HepG2 (cell line): Measurements from ENCODE around the gene ERC1. TPM values are rescaled to one million over a fixed set of nuclear protein-coding genes. Genes with fewer than 3 reads are reported as not detected.

Experiments
- ATAC-seq: fragments of 200-7000 bp; cut with Tn5 transposase; 3 replicates; pipeline ENCODE4 v1.9.1; 2020; ENCODE audit warnings: mild to moderate bottlenecking, moderate library complexity
- BruUV-seq: library from RNA; stranded (reverse); fragments of 400-500 nt; replicated peaks from 2 replicates; lab custom pipeline; 2021; lab: Mats Ljungman, UMichigan
- CTCF ChIA-PET: fragments of 300-600 bp; formaldehyde crosslinking; extraction: SDS; loops from one replicate; lab custom pipeline; 2021; ENCODE audit warnings: low total read pairs, inconsistent platforms, low intra/inter-chr PET ratio; lab: Yijun Ruan, JAX
- POLR2A ChIA-PET: fragments of 350-600 bp; sonication (Branson Sonifier 250); formaldehyde crosslinking; loops from one replicate; lab custom pipeline; 2020; ENCODE audit warnings: antibody characterized with exemption, inconsistent platforms; lab: Yijun Ruan, JAX
- DNase-seq: peaks from one replicate; pipeline ENCODE4 v3.0.0-alpha.2; 2015; ENCODE audit warnings: low spot score
- FAIRE-seq: peaks from 3 replicates; lab custom pipeline; 2011; peaks lifted over from hg19 to GRCh38; lab: Jason Lieb, UNC
- H2AFZ ChIP-seq: one replicate; pipeline ENCODE4 v1.6.1; 2011; ENCODE audit warnings: low read length, inconsistent platforms
- H3K27ac ChIP-seq: fragments of 300-600 bp; 3 replicates; pipeline ENCODE4 v1.8.0; 2011; ENCODE audit warnings: mixed run types, mild to moderate bottlenecking, mixed read lengths, low read length, inconsistent platforms; ENCODE audit not compliant: insufficient read depth; ENCODE audit errors: extremely low read length
- H3K27me3 ChIP-seq, 2 experiments: fragments of 200-600 bp in 1 of 2; 2 replicates in 1 of 2; 3 replicates in 1 of 2; pipeline versions ENCODE4 v1.6.0 to v1.8.0; 2011; ENCODE audit warnings: low read length in 2 of 2, mild to moderate bottlenecking in 2 of 2, moderate library complexity in 2 of 2, inconsistent platforms in 1 of 2; ENCODE audit not compliant: insufficient read depth in 2 of 2, control insufficient read depth in 1 of 2
- H3K36me3 ChIP-seq, 2 experiments: fragments of 200-600 bp in 1 of 2; replicated peaks in 1 of 2; 2 replicates in 1 of 2; 3 replicates in 1 of 2; pipeline versions ENCODE4 v1.5.1 to v1.8.0; 2011; ENCODE audit warnings: low read length in 2 of 2, inconsistent platforms in 1 of 2; ENCODE audit not compliant: insufficient read depth in 2 of 2, control insufficient read depth in 1 of 2
- H3K4me1 ChIP-seq: 2 replicates; pipeline ENCODE4 v1.5.1; 2012; ENCODE audit warnings: low read length, inconsistent platforms; ENCODE audit not compliant: insufficient read depth
- H3K4me2 ChIP-seq: 2 replicates; pipeline ENCODE4 v1.6.0; 2011; ENCODE audit warnings: low read depth, low read length, inconsistent platforms
- H3K4me3 ChIP-seq, 3 experiments: fragments of 200-600 bp in 1 of 3; sonication (generic), shearing (Covaris generic) in 1 of 3; replicated peaks in 1 of 3; 2 replicates each; pipeline ENCODE4 v1.5.1; 2011 to 2016; ENCODE audit warnings: low read length in 3 of 3, inconsistent platforms in 2 of 3, low read depth in 2 of 3, mild to moderate bottlenecking in 2 of 3, control low read depth in 1 of 3, mixed read lengths in 1 of 3; ENCODE audit not compliant: insufficient read depth in 1 of 3
- H3K79me2 ChIP-seq: one replicate; pipeline ENCODE4 v1.6.1; 2011; ENCODE audit warnings: low read length, inconsistent platforms; ENCODE audit not compliant: insufficient read depth
- H3K9ac ChIP-seq: 2 replicates; pipeline ENCODE4 v1.6.0; 2011; ENCODE audit warnings: mild to moderate bottlenecking, low read depth, low read length, inconsistent platforms; ENCODE audit not compliant: insufficient read depth
- H3K9me3 ChIP-seq: 2 replicates; pipeline ENCODE4 v1.5.1; 2012; ENCODE audit warnings: mild to moderate bottlenecking, low read length
- H4K20me1 ChIP-seq: 2 replicates; pipeline ENCODE4 v1.6.0; 2011; ENCODE audit warnings: inconsistent platforms, mild to moderate bottlenecking, low read length, moderate library complexity; ENCODE audit not compliant: insufficient read depth
- CTCF ChIP-seq: sonication (generic); formaldehyde crosslinking; IDR thresholded peaks from 2 replicates; pipeline ENCODE4 v1.5.0; 2020; ENCODE audit warnings: mild to moderate bottlenecking, missing genetic modification reagents, moderate library complexity
- ELF1 ChIP-seq: sonication (generic); formaldehyde crosslinking; IDR thresholded peaks from 2 replicates; pipeline ENCODE4 v1.4.0; 2020; ENCODE audit warnings: missing genetic modification reagents
- FOXM1 ChIP-seq: sonication (generic); formaldehyde crosslinking; IDR thresholded peaks from 2 replicates; pipeline ENCODE4 v1.5.0; 2020; ENCODE audit warnings: missing genetic modification reagents
- JDP2 ChIP-seq: sonication (generic); formaldehyde crosslinking; IDR thresholded peaks from 2 replicates; pipeline ENCODE4 v1.8.1; 2022; ENCODE audit warnings: missing genetic modification reagents, borderline replicate concordance
- KAT7 ChIP-seq: IDR thresholded peaks from 2 replicates; pipeline ENCODE4 v1.6.1; 2018; ENCODE audit warnings: borderline replicate concordance, missing compliant biosample characterization
- MAF1 ChIP-seq: sonication (generic); formaldehyde crosslinking; IDR thresholded peaks from 2 replicates; pipeline ENCODE4 v1.5.0; 2020; ENCODE audit warnings: missing genetic modification reagents, borderline replicate concordance
- MED13 ChIP-seq: sonication (generic); formaldehyde crosslinking; IDR thresholded peaks from 2 replicates; pipeline ENCODE4 v1.5.0; 2020; ENCODE audit warnings: missing genetic modification reagents
- MTF2 ChIP-seq: sonication (generic); formaldehyde crosslinking; IDR thresholded peaks from 2 replicates; pipeline ENCODE4 v1.5.0; 2020; ENCODE audit warnings: missing genetic modification reagents, borderline replicate concordance
- NPAS2 ChIP-seq: sonication (generic); formaldehyde crosslinking; IDR thresholded peaks from 2 replicates; pipeline ENCODE4 v1.8.0; 2022; ENCODE audit warnings: mild to moderate bottlenecking, missing genetic modification reagents, borderline replicate concordance
- PHF5A ChIP-seq: IDR thresholded peaks from one replicate; pipeline ENCODE4 v1.6.1; 2018; ENCODE audit warnings: low read depth, missing genetic modification reagents; ENCODE audit not compliant: unreplicated experiment
- SOX5 ChIP-seq: IDR thresholded peaks from 2 replicates; pipeline ENCODE4 v1.6.1; 2016; ENCODE audit warnings: borderline replicate concordance
- TBL1XR1 ChIP-seq: fragments of 150-350 bp; IDR thresholded peaks from 2 replicates; pipeline ENCODE4 v1.6.1; 2014; ENCODE audit warnings: borderline replicate concordance, low read length; ENCODE audit not compliant: partially characterized antibody
- ZBTB7A ChIP-seq: sonication (generic); formaldehyde crosslinking; IDR thresholded peaks from 2 replicates; pipeline ENCODE4 v1.8.0; 2022; ENCODE audit warnings: mild to moderate bottlenecking, missing genetic modification reagents
- ZKSCAN1 ChIP-seq: fragments of 150-350 bp; IDR thresholded peaks from 2 replicates; pipeline ENCODE4 v1.6.1; 2014; ENCODE audit warnings: low read length
- ZNF230 ChIP-seq: sonication (generic); formaldehyde crosslinking; IDR thresholded peaks from 2 replicates; pipeline ENCODE4 v1.4.0; 2020; ENCODE audit warnings: mild to moderate bottlenecking, missing genetic modification reagents
- ZNF3 ChIP-seq: IDR thresholded peaks from 2 replicates; pipeline ENCODE4 v1.7.0; 2017; ENCODE audit warnings: inconsistent platforms
- ZNF33A ChIP-seq: sonication (generic); formaldehyde crosslinking; IDR thresholded peaks from 2 replicates; pipeline ENCODE4 v1.5.1; 2020; ENCODE audit warnings: missing genetic modification reagents, mild to moderate bottlenecking, moderate library complexity, borderline replicate concordance
- ZNF550 ChIP-seq: sonication (generic); formaldehyde crosslinking; IDR thresholded peaks from 2 replicates; pipeline ENCODE4 v1.4.0; 2020; ENCODE audit warnings: mild to moderate bottlenecking, missing genetic modification reagents, borderline replicate concordance
- ZNF839 ChIP-seq: sonication (generic); formaldehyde crosslinking; IDR thresholded peaks from 2 replicates; pipeline ENCODE4 v1.4.0; 2020; ENCODE audit warnings: missing genetic modification reagents, mild to moderate bottlenecking, borderline replicate concordance
- ZSCAN30 ChIP-seq: sonication (generic); formaldehyde crosslinking; IDR thresholded peaks from 2 replicates; pipeline ENCODE4 v1.5.0; 2020; ENCODE audit warnings: mild to moderate bottlenecking, missing genetic modification reagents
- WGBS: methylation state at CpG from one replicate; pipeline ENCODE4 v1.1.6; 2017; ENCODE audit warnings: low lambda C conversion rate; 5-methylcytosine and 5-hydroxymethylcytosine counted together
- in situ Hi-C: cut with HindIII; loops from 2 replicates; pipeline ENCODE4 v1.10.0; 2017; ENCODE audit warnings: low pct_unique_long_range_greater_than_20kb; ENCODE audit not compliant: extremely low pct_ligation_motif_present
- intact Hi-C: fragments of 100-400 bp; cut with micrococcal nuclease; formaldehyde crosslinking; loops from one replicate; pipeline ENCODE4 v1.10.0; 2022; ENCODE audit not compliant: unreplicated experiment
- polyA plus RNA-seq, 8 experiments: library from polyadenylated mRNA; depleted of rRNA in 3 of 8; stranded (reverse) in 7 of 8; unstranded in 1 of 8; fragments of >200 nt; fragmentation: Illumina TruSeq in 4 of 8; extraction: Trizol in 4 of 8; gene quantifications; 2 replicates each; pipeline versions ENCODE4 v1.2.1 to v1.2.3, GENCODE V29; 2011 to 2016; ENCODE audit warnings: low read depth in 4 of 8, missing spikeins in 1 of 8, mixed read lengths in 1 of 8; ENCODE audit not compliant: insufficient read depth in 1 of 8
- total RNA-seq, 5 experiments: library from RNA; depleted of rRNA; stranded (reverse); fragments of >200 nt; fragmentation: Illumina TruSeq; extraction: Trizol; gene quantifications; 2 replicates each; pipeline ENCODE4 v1.2.3, GENCODE V29; 2016; ENCODE audit warnings: low read depth in 1 of 5

Gene ERC1
- total and polyA plus RNA-seq, 2 of the 13 experiments (the other 11 are each of a cell fraction or from before 2014, with no cell fraction given): 6.1 to 12.4 TPM

- ATAC-seq (no peak), FAIRE-seq (no peak), DNase-seq (no peak)
- WGBS: 96% methylated on average over 4 of the region's 4 CpGs
- no peaks in the 10 kb centered on the region for H3K36me3 ChIP-seq
- no peak overlapping the region for H3K4me3 ChIP-seq
- H3K9me3 ChIP-seq: no peaks in the 10 kb centered on the region
- H3K9ac ChIP-seq: no peak overlapping the region
- no peak overlapping the region for H3K4me2 ChIP-seq
- in situ Hi-C loops (no loop called here), intact Hi-C loops (no loop called here)
- POLR2A ChIA-PET: no interaction called here
- CTCF ChIA-PET: no interaction called here
- H3K27ac ChIP-seq: no peak overlapping the region
- no peak overlapping the region for H2AFZ ChIP-seq
- no peaks in the 10 kb centered on the region for H3K27me3 ChIP-seq
- H3K4me1 ChIP-seq: no peaks in the 10 kb centered on the region
- H3K79me2 ChIP-seq: no peaks in the 10 kb centered on the region
- no peaks in the 10 kb centered on the region for H4K20me1 ChIP-seq
- BruUV-seq: no TSS peak
- TF ChIP-seq ZNF230 (no peak), MAF1 (CRISPR knock-in tag) (no peak), ZKSCAN1 (no peak), ZSCAN30 (CRISPR knock-in tag) (no peak), KAT7 (CRISPR knock-in tag) (no peak), ZNF3 (CRISPR knock-in tag) (no peak), MTF2 (CRISPR knock-in tag) (no peak), ELF1 (CRISPR knock-in tag) (no peak), JDP2 (CRISPR knock-in tag) (no peak), ZBTB7A (CRISPR knock-in tag) (no peak)
Measured at GRCh38 chr12:1403417-1403816, 412.4 kb downstream of the ERC1 start.

GRCh38 chr12:1405619-1406018 is 414.6 kb downstream of the ERC1 start:
- FAIRE-seq (no peak), ATAC-seq (no peak), DNase-seq (no peak)
- POLR2A ChIA-PET: no interaction called here
- Histone ChIP-seq H3K79me2 (no peaks in the 10 kb centered on the region), H3K4me2 (no peak overlapping the region), H3K27me3 (no peaks in the 10 kb centered on the region), H4K20me1 (no peaks in the 10 kb centered on the region), H3K9me3 (no peaks in the 10 kb centered on the region), H3K9ac (no peak overlapping the region), H3K27ac (no peak overlapping the region), H3K4me3 (no peak overlapping the region), H3K36me3 (peaks cover 0 to 10% of the 10 kb centered on the region in 2 experiments; a peak in 3 of 5 replicates), H3K4me1 (no peaks in the 10 kb centered on the region), H2AFZ (no peak overlapping the region)
- intact Hi-C loops: no loop called here
- CTCF ChIA-PET: no interaction called here
- 97% methylated on average over 5 of the region's 5 CpGs for WGBS
- no TSS peak for BruUV-seq
- in situ Hi-C loops: no loop called here
- TF ChIP-seq TBL1XR1 (no peak), SOX5 (CRISPR knock-in tag) (no peak), ZNF33A (CRISPR knock-in tag) (no peak), NPAS2 (CRISPR knock-in tag) (no peak), MED13 (CRISPR knock-in tag) (no peak), FOXM1 (CRISPR knock-in tag) (no peak), CTCF (no peak), ZNF550 (CRISPR knock-in tag) (no peak), ZNF839 (CRISPR knock-in tag) (no peak), PHF5A (CRISPR knock-in tag) (no peak)
